Mucosa of rectum (tissue), 2 donors: Measurements from ENCODE around the gene ATG3.

ENCODE experiments used
- H3K27ac ChIP-seq, 2 donors: one replicate each; pipeline ENCODE4 v1.7.0; 2013; ENCODE audit warnings: inconsistent platforms in 2 of 2, low read depth in 2 of 2, low read length in 2 of 2
- H3K27me3 ChIP-seq, 2 donors: one replicate each; pipeline ENCODE4 v1.7.0; 2013; ENCODE audit warnings: low read length in 2 of 2; ENCODE audit not compliant: control insufficient read depth in 2 of 2, insufficient read depth in 2 of 2
- H3K36me3 ChIP-seq, 2 donors: one replicate each; pipeline ENCODE4 v1.7.0; 2013; ENCODE audit warnings: low read length in 2 of 2; ENCODE audit not compliant: control insufficient read depth in 2 of 2, insufficient read depth in 2 of 2
- H3K4me1 ChIP-seq, 2 donors: one replicate each; pipeline ENCODE4 v1.7.0; 2013; ENCODE audit warnings: low read length in 2 of 2, mild to moderate bottlenecking in 1 of 2; ENCODE audit not compliant: control insufficient read depth in 2 of 2, insufficient read depth in 2 of 2
- H3K4me3 ChIP-seq, 2 donors: one replicate each; pipeline ENCODE4 v1.7.0; 2013; ENCODE audit warnings: low read length in 2 of 2
- H3K9ac ChIP-seq, 2 donors: one replicate each; pipeline ENCODE4 v1.7.0; 2013; ENCODE audit warnings: low read length in 2 of 2, low read depth in 1 of 2, mild to moderate bottlenecking in 1 of 2
- H3K9me3 ChIP-seq, 2 donors: one replicate each; pipeline ENCODE4 v1.7.0; 2013; ENCODE audit warnings: low read length in 2 of 2; ENCODE audit not compliant: control insufficient read depth in 2 of 2
- donor health status: healthy.
- donor health status: Normal muscosa, but diverticular disease.

Gene ATG3

GRCh38 chr3:112489674-112490479, 71.9 kb downstream of the ATG3 start:
- Histone ChIP-seq H3K4me1 (no peaks in the 10 kb centered on the region), H3K27ac (no peak overlapping the region), H3K27me3 (no peaks in the 10 kb centered on the region), H3K4me3 (no peak overlapping the region), H3K36me3 (no peaks in the 10 kb centered on the region), H3K9ac (no peak overlapping the region), H3K9me3 (no peaks in the 10 kb centered on the region)

GRCh38 chr3:112486811-112487505, 74.8 kb downstream of the ATG3 start:
- Histone ChIP-seq H3K36me3 (no peaks in the 10 kb centered on the region), H3K27ac (no peak overlapping the region), H3K27me3 (no peaks in the 10 kb centered on the region), H3K9ac (no peak overlapping the region), H3K4me1 (no peaks in the 10 kb centered on the region), H3K4me3 (no peak overlapping the region), H3K9me3 (no peaks in the 10 kb centered on the region)

GRCh38 chr3:112484352-112484751, 77.4 kb downstream of the ATG3 start:
- Histone ChIP-seq H3K36me3 (no peaks in the 10 kb centered on the region), H3K9ac (no peak overlapping the region), H3K4me1 (no peaks in the 10 kb centered on the region), H3K4me3 (no peak overlapping the region), H3K27me3 (no peaks in the 10 kb centered on the region), H3K9me3 (no peaks in the 10 kb centered on the region), H3K27ac (no peak overlapping the region)

GRCh38 chr3:112482675-112483074, 79.1 kb downstream of the ATG3 start:
- Histone ChIP-seq H3K9me3 (no peaks in the 10 kb centered on the region), H3K27me3 (no peaks in the 10 kb centered on the region), H3K9ac (no peak overlapping the region), H3K36me3 (no peaks in the 10 kb centered on the region), H3K4me3 (no peak overlapping the region), H3K4me1 (no peaks in the 10 kb centered on the region), H3K27ac (no peak overlapping the region)
